Measurements from ENCODE around the gene HCK.

The HCK gene

DNA sequence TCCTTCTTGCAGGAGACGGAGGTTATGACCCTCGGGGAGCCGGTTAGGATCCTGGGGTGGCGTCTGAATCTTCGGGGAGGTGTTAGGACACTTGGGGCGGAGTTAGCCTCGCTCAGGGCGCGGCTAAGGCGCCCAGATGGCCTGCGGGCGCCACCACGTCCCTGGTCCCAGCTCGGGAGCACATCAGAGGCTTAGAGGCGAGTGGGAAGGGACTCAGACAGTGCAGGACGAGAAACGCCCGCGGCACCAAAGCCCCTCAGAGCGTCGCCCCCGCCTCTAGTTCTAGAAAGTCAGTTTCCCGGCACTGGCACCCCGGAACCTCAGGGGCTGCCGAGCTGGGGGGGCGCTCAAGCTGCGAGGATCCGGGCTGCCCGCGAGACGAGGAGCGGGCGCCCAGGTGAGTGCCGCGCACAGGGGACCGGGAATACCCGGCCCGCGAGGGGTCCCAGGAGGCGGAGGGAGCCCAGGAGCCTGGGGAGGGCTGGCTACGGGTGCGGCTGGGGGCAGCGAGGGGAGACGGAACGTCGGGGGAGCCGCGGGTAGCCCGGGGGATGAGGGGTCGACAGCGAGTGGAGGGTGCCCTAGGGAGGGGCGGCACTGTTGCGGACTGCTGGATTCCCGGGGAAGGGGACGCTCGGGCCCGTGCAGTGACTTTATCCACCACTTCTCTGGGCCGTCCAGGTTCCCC, at the start of gene HCK:
Gene HCK (plus strand): TSS at position 153 of the 688 bp plus-strand sequence.
- no peak for DNase-seq

DNA sequence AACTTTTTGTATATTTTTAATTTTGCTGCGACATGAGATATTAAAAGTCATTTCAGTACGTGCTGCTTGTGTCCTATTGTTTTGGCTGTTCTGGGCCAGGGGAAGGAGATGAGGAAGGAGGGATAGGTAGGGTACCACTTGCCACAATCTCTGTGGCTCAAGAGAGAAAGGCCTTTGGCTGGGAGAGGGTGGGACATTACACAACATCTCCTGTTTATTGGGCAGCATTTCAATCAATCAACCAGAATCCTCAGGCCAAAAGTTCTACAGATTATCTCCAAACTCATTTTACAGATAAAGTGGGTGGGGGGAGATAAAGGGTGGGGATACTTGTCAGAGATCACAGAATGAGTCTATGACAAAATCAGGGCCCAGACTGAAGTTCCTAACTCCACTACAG, 48.7 kb upstream of the HCK start:
- no peak for DNase-seq

DNA sequence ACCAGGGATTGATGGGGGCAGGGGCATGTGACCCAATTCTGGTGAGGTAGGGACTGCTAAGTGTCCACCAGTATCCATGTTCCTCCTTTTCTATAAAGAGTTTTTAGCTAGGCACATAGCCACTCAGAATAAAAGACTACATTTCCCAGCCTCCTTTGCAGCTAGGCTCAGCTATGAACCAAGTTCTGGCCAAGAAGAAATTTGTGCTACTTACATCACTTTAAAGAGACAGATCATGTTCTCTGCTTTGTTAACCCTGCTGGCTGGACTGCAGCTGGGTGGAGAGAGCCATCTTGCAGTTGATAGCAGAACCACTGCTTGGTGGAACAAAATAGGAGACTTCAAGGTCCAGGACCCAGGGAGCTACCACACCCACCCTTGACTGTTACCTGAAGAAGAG, 47.1 kb upstream of the HCK start:
- DNase-seq: no peak

DNA sequence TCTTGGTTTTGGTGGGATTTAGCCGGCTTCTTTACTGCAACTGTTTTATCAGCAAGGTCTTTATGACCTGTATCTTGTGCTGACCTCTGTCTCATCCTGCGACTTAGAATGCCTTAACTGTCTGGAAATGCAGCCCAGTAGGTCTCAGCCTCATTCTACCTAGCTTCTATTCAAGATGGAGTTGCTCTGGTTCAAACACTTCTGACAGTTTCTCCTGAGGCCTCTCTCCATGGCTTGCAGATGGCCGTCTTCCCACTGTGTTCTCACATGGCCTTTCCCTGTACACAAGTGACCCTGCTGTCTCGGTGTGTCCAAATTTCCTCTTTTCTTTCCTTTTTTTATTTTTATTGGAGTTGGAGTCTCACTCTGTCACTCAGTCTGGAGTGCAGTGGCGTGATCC, 46.0 kb upstream of the HCK start:
- DNase-seq: no peak

DNA sequence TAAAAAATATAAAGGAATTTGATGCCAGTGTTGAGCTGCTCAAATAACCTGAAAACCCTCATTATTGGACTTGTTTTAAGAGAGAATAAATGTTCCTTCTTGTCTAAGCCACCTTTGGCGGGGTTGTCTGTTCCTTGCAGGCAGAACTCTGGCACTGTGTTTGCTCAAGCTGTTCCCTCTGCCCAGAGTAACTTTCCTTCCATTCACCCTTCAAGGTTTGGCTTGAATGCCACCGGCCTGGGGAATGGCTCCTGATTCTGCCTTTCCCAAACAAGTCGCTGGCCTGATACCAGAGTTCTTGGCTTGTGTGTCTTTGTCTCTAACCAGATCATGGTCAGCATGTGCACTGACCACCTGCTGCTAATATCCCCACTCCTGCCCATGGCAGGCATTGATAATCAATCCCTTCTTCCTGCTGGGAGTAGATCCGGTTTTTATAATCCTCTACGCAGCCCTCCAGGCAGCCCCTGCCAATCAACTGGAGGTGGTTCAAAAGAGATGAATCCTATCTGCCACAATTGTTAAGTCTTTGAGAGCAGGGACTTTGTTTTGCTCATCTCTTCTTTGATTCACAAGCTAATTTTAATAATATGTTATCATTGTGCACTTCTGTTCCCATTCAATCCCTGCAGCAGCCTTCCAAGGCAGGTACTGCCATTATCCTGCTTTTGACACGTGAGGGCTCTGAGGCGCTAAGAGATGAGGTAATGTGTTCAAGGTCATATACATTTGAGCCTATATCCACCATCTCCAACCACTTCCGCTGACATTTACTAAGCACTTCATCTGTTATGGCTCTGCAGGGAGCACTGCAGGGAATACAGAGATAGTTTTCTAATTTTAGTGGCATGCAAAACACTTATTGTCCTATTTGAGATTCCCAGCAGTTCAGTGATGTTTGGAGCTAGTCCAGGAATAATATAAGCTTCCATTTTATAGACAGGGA, 44.9 kb upstream of the HCK start:
- DNase-seq: no peak

DNA sequence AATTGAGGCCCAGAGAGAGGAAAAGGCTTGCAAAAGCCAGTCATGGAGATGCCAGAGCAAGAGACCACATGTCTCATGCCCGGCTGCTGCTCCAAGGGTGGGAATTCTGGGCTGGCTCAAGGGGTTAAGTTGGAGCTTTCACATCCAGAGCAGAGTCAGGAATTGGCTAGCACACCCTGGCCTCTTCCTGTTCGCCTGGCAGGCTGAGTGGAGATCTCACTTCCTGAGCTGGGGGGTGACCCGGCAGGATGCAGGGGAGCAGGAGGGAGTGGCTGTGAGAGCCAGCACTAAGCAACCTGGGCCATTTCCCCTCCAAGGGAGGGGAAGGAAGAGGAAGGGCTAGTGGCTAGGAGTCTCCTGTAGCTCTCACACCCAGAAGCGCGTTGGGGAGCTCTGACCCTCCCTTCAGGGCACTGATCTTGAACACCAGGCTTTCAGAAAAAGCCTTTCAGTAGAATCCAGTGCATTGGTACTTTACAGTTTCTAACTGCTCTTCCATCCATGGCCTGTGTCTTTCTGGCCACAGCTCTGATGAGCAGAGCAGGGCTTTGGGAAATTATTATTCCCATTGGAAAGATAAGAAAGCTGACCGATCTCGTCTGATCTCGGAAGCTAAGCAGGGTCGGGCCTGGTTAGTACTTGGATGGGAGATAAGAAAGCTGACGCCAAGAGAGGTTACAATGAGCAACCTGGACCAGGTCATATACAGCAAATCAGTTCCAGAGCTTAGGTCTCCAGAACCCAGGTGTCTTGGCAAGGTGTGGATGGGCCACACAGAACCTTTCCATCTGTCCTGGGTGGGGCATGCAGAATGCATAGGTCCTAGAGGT, 44.0 kb upstream of the HCK start:
- DNase-seq: no peak

DNA sequence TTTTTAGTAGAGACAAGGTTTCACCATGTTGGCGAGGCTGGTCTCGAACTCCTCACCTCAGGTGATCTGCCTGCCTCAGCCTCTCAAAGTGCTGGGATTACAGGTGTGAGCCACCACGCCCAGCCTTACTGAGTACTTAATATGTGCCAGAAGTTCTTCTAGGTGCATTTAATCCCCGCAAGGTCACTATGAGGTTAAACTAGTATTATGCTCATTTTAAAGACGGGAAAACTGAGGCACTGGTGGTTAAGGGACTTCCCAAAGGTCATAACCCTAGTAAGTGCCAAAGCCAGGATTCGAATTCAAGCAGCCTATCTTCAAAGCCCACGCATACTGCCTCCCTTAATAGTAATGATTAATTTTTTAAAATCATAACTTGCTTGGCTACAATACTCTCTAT, 42.5 kb upstream of the HCK start:
- DNase-seq: no peak

DNA sequence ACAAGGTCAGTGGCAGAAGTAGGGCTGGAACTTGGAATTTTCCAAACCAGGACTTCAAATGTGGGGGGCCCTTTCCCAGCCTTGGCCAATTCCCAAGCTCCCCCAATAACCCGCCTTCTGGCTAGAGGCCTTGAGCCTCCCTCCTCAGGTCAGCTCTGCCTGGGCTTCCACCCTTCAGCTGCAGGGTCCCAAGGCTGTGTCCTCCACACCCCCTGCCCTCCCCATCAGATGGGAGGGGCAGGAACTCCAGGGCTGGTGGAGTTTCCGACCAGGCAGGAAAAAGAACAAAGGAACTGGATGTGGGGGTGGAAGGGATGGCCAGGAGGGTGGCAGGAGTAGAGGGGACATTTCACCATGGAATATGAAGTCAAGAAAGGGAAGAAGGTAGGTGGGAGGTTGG, 41.9 kb upstream of the HCK start, which contains the start of gene CCM2L:
Gene CCM2L (plus strand): TSS at position 338 of the 400 bp plus-strand sequence. CDS start 17 bp downstream, at position 355.
- no peak for DNase-seq

DNA sequence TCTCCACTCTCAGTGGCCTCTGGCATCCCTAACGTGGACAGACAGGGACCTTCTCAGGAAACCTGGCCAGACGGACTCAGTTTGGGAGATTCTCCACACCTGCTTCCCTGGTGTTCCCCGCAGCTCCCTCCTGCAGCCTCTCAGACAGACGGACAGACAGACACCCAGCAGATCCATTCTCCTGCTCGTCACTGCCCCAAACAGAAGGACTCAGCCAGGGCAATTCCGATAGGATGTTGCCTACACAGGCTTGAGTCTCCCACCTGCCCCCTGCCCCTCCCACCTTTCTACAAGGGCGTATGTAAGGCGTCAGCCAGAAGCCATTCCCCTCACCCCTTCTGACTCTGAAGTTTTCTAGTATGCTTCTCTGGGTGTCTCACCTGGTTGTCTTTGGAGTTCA, 41.4 kb upstream of the HCK start:
- no peak for DNase-seq

DNA sequence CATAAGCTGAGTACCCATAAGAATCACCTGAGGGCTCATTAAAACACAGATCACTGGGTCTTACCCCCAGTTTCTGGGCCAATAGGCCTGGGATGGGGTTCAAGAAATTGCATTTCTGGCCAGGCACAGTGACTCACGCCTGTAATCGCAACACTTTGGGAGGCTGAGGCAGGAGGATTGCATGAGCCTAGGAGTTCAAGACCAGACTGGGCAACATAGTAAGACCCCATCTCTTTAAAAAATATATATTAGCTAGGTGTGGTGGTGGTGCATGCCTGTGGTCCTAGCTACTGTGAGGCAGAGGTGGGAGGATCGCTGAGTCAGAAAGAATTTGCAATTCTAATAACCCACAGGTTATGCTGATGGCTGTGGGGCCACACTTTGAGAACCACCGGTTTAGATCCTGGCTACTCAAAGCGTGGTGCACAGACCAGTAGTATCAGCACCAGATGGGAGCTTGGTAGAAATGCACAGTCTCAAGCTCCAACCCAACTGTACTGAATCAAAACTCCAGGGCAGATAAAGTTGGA, 39.8 kb upstream of the HCK start:
- no peak for DNase-seq

DNA sequence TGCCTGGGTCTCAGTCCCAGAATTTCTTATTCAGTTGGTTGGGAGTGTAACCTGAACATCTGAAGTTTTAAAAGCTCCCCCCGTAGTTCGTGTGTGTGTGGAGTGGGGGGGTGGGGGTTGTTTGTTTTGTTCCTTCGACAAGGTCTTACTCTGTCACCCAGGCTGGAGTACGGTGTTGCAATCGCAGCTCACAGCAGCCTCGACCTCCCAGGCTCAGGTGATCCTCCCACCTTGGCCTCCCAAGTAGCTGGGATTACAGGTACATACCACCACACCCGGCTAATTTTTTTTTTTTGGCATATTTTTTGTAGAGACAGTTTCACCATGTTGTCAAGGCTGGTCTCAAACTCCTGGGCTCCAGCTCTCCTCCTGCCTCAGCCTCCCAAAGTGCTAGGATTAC, 38.7 kb upstream of the HCK start:
- DNase-seq: no peak

DNA sequence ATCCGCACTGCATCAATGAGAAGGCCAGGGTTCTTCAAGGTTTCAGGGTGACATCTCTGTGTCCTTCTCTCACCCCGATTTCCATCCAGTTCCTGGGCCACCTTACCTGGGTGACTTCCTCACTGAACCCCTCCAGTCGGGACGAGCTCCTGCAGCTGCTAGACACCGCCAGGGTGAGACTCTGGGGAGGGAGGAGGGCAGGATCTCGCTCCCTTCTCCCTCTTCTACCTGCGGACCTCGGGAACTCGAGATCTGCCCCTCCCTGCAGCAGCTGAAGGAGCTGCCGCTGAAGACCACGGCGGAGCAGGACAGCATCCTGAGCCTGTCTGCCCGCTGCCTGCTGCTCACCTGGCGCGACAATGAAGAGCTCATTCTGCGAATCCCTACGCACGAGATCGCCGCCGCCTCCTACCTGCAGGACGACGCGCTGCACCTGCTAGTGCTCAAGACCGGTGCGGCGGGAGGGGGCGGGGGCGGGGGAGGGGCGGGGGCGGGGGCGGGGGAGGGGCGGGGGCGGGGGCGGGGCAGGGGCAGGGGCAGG, 34.3 kb upstream of the HCK start:
- DNase-seq: peak; percentile 38 to 45

DNA sequence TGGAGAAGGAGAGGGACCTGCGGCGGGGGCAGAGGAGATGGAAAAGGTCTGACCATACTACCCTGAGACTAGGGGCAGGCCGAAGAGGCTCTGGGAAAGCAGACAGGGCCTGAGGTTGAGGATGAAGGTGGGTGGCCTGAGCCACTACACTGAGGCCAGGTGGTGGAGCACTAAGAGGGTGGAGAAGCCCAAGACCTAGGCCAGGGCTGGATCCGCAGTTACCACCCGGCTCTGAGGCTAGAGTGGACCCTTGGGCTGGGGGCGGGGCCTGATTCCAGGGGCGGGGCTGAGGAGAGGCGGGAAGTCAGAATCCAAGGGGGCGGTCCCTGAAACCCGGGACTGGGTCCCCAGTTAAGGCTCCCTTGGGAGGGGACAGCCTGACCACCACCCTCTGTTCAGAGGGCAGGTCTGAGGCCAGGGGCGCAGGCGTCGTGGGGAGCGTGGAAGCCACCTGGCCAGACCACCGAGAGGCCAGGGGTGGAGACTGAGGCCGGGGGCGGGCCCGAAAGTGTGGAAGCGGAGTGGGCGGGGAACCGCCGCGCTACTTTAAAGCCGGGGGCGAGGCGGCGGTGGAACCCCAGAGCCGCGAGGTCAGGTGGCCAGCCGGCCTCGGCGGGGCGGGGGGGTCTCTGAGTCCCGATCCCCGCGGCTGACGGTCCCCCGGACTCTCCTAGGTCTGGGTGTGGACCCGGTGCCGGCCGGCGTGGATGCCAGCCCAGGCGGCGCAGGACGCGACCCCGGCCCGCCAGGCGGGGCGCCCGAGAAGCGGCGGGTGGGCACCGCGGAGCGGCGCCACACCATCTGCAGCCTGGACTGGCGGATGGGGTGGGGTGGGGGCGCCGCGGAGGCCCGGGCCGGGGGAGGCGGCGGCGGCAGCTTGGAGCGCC, 33.5 kb upstream of the HCK start:
- peak; percentile 34 to 49 for DNase-seq

DNA sequence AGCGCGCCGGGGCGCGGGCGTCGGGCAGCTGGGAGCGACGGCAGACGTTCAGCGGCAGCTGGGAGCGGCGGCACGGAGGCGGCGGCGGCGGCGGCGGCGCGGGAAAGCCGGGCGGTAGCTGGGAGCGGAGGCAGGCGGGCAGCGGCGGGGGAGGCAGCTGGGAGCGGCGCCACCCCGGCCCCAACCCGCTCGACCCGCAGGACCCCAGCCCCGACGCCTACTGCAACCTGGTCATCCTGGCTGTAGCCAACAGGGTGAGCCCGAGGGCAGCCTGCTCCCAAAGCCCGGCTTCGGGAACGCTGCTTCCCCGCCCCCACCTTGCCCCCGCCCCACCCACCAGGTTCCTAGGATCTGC, 32.9 kb upstream of the HCK start:
- no peak for DNase-seq

DNA sequence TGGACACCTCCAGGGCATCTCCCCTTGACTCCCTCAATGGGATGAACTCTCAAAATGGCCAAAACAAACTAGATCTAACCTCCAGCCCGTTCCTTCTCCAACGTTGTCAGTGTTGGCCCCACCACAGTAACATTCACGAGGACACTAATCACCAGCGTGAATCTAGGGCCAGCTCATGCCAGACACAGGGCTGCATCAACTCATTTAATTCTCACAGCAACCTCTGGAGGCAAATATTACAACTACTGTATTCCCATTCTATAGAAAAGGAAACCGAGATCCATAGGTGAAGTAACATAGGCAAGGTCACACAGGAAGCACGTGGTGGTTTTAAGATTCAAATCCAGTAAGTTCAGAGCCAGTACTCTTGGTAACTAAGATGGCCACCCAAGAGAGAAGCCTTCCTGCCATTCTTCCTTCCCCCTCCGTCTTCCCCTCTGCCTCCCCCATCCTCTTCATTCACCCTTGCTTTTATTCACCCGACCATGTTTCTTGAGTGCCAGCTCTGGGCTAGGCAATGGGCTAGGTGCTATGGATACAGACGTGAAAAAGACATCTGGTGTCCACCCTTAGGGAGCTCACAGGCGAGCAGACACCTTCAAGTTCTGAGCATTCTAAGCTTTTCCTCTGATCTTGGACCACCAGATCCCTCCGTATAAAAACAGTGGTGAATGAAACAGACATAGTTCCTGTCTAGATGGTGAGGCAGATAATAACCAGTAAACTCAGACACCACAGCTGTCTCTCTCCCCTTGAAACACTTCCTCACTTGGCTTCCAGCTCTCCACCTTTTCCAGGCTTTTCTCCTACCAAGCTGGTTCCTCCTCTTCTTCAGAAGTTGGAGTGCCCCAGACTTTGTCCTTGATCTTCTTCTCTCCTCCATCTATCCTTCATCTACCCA, 32.2 kb upstream of the HCK start:
- no peak for DNase-seq

DNA sequence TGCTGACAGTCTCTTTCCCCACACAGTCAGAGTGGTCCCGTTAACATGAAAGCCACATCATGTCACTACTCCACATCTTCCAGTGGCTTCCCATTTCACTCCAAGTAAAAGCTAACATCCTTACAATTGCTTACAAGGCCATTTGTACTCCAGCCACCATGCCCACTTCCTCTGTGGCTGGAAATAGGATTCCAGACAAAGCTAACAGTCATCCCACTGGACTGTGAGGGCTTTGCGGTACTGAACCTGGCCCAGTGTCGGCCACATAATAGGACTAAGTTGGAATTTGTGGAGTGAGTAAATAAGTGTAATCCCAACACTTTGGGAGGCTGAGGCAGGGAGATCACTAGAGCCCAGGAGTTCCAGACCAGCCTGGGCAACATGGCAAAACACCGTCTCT, 31.0 kb upstream of the HCK start:
- no peak for DNase-seq

DNA sequence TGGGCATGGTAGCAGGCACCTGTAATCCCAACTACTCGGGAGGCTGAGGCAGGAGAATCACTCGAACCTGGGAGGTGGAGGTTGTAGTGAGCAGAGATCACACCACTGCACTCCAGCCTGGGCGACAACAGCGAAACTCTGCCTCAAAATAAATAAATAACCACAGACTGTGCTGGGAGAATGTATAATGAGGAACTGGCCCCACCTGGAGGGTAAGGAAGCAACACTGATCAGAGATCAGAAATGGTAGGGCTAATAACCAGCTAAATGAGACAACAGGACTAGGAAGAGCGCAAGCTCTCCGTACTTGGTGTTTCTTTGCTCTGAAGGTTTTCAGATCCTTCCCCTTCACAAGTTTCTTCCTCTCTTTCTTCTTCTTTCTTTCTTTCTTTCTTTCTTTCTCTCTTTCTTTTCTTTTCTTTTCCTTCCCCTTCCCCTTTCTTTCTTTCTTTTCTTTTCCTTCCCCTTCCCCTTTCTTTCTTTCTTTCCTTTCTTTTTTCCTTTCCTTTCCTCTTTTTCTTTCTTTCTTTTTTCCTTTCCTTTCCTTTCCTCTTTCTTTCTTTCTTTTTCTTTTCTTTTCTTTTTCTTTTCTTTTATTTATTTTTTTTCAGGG, 27.3 kb upstream of the HCK start:
- no peak for DNase-seq

DNA sequence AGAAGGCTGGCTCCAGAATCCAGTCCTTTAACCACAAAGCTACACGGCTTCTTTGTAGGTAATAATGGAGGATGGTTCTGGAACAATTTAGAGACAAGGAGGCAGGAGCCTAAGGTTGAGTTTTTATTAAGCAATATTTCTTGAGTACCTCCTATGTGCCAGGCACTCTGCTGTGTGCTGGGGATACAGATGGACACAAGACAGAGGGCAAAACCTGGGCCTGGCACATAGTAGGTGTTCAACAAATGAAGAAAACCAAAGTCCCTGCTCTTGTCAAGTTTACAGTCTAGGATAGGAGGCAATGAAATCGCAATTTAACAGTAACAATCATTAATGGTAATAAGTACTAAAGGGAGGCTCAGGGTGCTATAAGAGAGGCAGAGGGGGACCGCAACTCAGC, 24.4 kb upstream of the HCK start:
- no peak for DNase-seq

DNA sequence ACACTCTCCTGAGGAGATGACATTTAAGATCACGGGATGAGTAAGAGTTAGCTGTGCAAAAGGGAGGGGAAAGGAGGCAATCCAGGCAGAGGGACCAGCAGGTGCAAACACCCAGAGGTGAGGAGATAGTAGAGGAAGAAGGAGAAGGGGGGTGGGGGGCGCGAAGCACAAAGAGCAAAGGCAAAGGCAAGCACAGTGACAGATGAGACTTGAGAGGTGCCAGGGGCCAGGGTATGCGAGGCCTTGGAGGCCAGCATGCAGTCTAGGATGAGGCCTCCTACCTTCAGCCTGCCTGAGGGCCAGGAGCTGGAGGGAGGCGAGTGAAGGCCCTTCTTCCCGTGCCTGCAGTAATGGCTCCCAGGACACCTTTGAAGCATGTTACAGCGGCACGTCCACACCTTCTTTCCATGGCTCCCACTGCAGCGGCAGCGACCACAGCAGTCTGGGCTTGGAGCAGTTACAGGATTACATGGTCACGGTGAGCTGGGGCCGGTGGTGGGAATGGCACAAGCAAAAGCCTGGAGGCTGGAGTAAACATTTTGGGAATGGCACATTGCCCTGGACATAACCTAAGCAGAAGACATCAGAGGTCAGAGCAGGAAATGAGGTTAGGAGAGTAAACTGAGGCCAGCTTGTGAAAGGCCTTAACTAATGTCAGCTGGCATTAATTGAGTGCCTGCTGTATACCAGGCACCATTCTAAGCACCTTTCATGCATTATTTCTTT, 23.2 kb upstream of the HCK start:
- DNase-seq: no peak

DNA sequence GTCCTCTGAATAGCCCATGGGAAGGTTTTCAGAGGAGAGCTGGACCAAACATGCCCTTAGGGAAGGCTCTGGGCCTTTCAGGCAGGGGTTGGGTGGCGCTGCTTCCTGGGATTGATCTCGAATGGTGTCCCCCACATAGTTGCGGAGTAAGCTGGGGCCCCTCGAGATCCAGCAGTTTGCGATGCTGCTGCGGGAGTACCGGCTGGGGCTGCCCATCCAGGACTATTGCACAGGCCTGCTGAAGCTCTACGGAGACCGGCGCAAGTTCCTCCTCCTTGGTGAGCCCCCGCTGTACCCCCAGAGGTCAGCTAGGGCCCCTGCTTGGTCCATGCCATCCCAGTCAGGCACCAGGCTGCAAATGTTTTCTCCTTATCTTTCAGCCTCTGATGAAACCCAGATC, 22.5 kb upstream of the HCK start:
- no peak for DNase-seq

Measured in stimulated activated CD4-positive, alpha-beta T cell treated with anti-CD3 and anti-CD28 coated beads, Interleukin-4, amount 100 ng/mL, for 4 hours (primary cell).